IPS-20b (cell line): Measurements from ENCODE around the gene CDK6.

Source experiments
- H3K27ac ChIP-seq: one replicate; pipeline ENCODE4 v1.5.1; 2013; ENCODE audit warnings: low read length
- H3K27me3 ChIP-seq: 2 replicates; pipeline ENCODE4 v1.6.1; 2013; ENCODE audit warnings: mild to moderate bottlenecking, low read length, inconsistent platforms; ENCODE audit not compliant: insufficient read depth
- H3K36me3 ChIP-seq: 2 replicates; pipeline ENCODE4 v1.6.1; 2013; ENCODE audit warnings: low read depth, mild to moderate bottlenecking, inconsistent platforms, low read length, moderate library complexity; ENCODE audit not compliant: insufficient read depth
- H3K4me1 ChIP-seq: 2 replicates; pipeline ENCODE4 v1.6.1; 2013; ENCODE audit warnings: mild to moderate bottlenecking, control low read depth, inconsistent platforms, low read length, moderate library complexity; ENCODE audit not compliant: insufficient read depth
- H3K4me3 ChIP-seq: 2 replicates; pipeline ENCODE4 v1.5.1; 2013; ENCODE audit warnings: mild to moderate bottlenecking, low read length, inconsistent platforms
- H3K9ac ChIP-seq: 2 replicates; pipeline ENCODE4 v1.6.1; 2013; ENCODE audit warnings: low read depth, mild to moderate bottlenecking, inconsistent platforms, low read length, moderate library complexity
- H3K9me3 ChIP-seq: 2 replicates; pipeline ENCODE4 v1.6.1; 2013; ENCODE audit warnings: mild to moderate bottlenecking, low read depth, low read length, inconsistent platforms; ENCODE audit not compliant: insufficient read depth

Gene CDK6

DNA sequence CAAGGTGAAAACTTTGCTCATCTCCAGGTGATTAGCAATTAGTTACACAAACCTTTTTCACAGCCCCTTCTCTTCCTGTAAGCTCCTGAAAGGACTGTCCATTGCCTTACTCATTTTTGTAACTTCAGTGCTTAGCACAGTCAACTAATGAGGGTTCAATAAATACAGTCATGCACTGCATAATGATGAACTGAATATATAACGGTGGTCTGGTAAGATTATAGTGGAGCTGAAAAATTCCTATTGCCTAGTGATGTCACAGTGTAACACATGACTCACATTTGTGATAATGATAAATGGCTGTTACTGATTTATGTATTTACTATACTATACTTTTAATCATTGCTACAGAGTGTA lies 233.3 kb downstream of the CDK6 start:
- Histone ChIP-seq H3K4me1 (peaks cover 7% of the 10 kb centered on the region), H3K9ac (no peak overlapping the region), H3K36me3 (no peaks in the 10 kb centered on the region), H3K27ac (no peak overlapping the region), H3K27me3 (peaks cover 5% of the 10 kb centered on the region; the same call in 1 of the 2 replicates), H3K9me3 (no peaks in the 10 kb centered on the region), H3K4me3 (no peak overlapping the region)

DNA sequence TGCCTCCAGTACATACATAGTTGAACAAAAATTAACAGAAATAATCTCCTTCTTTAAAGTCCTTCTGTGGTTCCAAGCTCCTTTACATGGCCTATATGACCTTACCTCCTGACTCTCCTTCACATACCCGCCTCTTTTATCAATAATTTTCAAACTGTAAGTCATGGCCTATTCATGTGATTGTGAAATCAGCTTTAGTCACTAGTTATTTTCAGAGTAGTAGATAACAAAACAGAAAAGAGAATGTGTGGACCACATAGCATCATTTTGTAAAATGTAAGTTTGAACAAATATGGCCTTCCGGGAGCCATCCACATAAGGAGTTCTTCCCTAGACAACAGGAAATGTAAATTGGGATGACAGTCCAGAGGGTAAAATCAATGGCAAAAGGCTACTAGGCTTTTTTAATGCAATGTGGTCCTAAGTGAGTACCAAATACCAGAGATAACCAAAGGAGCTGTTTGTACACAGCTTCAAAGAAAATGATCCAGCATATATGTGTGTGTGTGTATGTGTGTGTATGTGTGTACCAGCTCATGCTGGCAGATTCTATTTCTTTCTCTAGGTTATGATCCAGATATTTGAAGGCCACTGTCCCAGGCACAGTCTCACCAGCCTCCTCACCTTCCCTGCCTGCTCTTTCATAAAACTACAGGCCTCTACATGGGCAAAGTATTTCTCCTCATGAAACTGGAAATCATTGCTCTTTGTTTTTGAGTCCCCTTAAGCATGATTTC lies 233.9 kb downstream of the CDK6 start:
- H3K4me3 ChIP-seq = no peak overlapping the region
- H3K9ac ChIP-seq = no peak overlapping the region
- no peaks in the 10 kb centered on the region for H3K9me3 ChIP-seq
- H3K36me3 ChIP-seq = no peaks in the 10 kb centered on the region
- no peak overlapping the region for H3K27ac ChIP-seq
- H3K27me3 ChIP-seq = no peaks in the 10 kb centered on the region
- peaks cover 5% of the 10 kb centered on the region for H3K4me1 ChIP-seq

DNA sequence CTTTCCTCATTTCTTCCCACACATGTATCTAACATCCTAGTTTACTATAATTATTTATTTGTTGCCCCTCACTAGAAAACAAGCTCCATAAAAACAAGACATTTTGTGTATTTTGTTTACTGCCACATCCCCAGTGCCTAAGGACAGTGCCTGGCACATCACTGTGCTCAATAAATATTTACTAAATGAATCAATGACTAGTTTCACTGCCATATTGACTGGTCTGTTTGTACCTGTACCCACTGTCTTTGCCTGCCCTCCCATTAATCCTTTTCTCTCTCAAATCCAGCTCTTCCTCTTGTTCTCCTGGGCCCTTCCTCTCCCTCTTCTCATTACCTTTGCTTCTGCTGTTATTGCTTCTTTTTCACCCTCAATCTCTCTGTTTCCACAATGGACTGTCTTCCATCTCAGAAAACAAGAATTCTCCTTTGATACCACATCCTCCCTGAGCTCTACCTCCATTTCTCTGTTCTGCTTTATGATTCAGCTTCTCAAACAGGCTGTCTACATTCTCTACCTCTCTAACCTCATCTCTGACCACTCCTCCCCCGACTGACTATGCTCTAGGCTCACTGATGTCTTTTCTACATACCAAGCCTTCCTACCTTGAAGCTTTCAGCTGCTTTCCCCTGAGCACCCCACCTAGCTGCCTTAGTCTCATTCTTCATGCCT lies 237.9 kb downstream of the CDK6 start:
- no peaks in the 10 kb centered on the region for H3K36me3 ChIP-seq

DNA sequence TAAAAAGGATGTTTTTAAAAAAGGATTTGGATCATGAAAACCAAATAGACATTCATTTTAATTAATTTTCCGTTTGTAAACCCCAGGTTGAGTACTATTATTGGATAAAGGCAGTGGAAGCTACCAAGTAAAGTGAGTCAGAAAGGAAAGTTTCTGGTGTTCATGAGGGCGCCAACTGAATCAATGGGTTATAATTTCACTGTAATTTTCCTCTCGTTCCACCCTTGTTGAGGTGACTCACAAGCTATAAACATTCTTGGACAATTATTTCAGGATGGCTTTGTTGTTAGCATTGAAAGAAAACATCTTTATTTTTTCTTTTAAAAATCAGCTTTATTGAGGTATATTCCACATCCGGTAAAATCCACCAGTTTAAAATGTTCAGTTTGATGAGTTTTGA lies 241.1 kb downstream of the CDK6 start:
- H3K9me3 ChIP-seq = no peaks in the 10 kb centered on the region
- H3K27ac ChIP-seq = no peak overlapping the region
- no peak overlapping the region for H3K4me3 ChIP-seq
- no peaks in the 10 kb centered on the region for H3K36me3 ChIP-seq
- no peaks in the 10 kb centered on the region for H3K4me1 ChIP-seq
- H3K27me3 ChIP-seq = peaks cover 23% of the 10 kb centered on the region
- H3K9ac ChIP-seq = no peak overlapping the region

More for the DNA sequence above, 237.9 kb downstream of the CDK6 start:
- no peak overlapping the region for H3K9ac ChIP-seq
- H3K27me3 ChIP-seq = no peaks in the 10 kb centered on the region
- no peak overlapping the region for H3K27ac ChIP-seq
- H3K9me3 ChIP-seq = no peaks in the 10 kb centered on the region
- H3K4me3 ChIP-seq = no peak overlapping the region
- peaks cover 5% of the 10 kb centered on the region for H3K4me1 ChIP-seq

DNA sequence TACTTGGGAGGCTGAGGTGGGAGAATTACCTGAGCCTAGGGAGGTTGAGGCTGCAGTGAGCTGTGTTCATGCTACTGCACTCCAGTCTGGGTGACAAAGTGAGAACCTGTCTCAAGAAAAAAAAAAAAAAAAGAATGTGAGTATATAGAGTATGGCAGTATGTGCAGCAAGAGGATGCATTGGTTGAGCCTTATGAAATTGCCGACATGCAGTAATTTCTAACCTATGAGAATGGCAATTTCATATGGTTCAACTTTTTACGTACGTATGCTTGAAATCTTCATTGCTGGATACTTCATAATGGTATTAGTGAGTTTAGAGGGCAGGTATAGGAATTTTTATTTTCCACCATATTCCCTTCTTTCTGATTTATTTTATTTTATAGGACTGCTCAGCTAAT lies 241.6 kb downstream of the CDK6 start:
- Histone ChIP-seq H3K9ac (no peak overlapping the region), H3K27ac (no peak overlapping the region), H3K36me3 (no peaks in the 10 kb centered on the region), H3K4me1 (no peaks in the 10 kb centered on the region), H3K27me3 (peaks cover 23% of the 10 kb centered on the region), H3K9me3 (no peaks in the 10 kb centered on the region), H3K4me3 (no peak overlapping the region)

DNA sequence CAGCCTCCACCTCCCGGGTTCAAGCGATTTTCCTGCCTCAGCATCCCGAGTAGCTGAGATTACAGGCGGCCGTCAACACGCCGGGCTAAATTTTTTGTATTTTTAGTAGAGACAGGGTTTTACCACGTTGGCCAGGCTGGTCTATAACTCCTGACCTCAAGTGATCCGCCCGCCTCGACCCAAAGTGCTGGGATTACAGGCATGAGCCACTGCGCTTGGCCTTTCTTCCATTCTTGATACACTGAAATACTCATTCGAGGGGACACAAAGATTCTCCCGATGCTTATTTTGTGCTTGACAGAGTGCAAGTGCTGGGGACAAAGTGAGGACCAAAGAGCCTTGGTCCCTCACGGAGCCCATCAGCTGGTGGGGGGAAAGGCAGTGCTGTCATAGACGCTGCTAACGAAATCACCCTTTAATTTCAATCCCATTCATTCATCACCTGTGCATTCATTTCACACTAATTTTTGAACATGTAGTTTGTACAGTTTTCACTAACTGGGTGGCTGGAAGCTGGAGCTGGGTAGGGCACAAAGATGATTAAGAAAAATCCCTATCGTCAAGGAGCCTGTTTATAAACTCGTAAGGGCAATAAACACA lies 245.6 kb downstream of the CDK6 start:
- H3K9ac ChIP-seq = no peak overlapping the region
- peak overlapping the region; percentile 96; the same call in 1 of the 2 replicates for H3K4me3 ChIP-seq
- H3K27ac ChIP-seq = no peak overlapping the region

DNA sequence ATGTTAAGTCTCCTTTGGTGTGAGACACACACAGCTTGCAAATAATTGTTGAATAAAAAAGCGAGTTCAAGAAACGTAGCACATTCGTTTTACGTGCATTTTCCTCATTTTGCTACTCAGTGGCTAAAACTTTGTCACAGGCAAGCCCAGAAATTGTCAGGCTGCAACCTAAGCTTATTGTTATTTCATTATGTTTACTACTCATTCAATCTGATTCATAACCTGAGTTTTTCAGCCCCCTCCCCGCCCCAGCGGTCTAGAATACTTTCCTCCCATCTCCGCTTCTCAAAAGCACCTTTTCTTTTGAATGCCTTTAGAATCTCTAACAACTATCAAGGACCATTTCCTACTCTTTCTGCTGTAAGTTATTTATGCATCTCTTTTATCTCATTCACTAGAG lies 247.3 kb downstream of the CDK6 start:
- peaks cover 10% of the 10 kb centered on the region; the same call in 1 of the 2 replicates for H3K36me3 ChIP-seq
- peak overlapping the region; percentile 96 for H3K4me3 ChIP-seq
- peaks cover 23% of the 10 kb centered on the region for H3K27me3 ChIP-seq
- peak overlapping the region; percentile 85 for H3K27ac ChIP-seq
- no peaks in the 10 kb centered on the region for H3K9me3 ChIP-seq
- H3K9ac ChIP-seq = peak overlapping the region; percentile 89
- H3K4me1 ChIP-seq = no peaks in the 10 kb centered on the region

More for the DNA sequence above, 245.6 kb downstream of the CDK6 start:
- Histone ChIP-seq H3K9me3 (no peaks in the 10 kb centered on the region), H3K36me3 (0 out of 2 replicates have a peak, but pooled peaks cover 3% of the 10 kb centered on the region), H3K27me3 (peaks cover 23% of the 10 kb centered on the region), H3K4me1 (no peaks in the 10 kb centered on the region)

DNA sequence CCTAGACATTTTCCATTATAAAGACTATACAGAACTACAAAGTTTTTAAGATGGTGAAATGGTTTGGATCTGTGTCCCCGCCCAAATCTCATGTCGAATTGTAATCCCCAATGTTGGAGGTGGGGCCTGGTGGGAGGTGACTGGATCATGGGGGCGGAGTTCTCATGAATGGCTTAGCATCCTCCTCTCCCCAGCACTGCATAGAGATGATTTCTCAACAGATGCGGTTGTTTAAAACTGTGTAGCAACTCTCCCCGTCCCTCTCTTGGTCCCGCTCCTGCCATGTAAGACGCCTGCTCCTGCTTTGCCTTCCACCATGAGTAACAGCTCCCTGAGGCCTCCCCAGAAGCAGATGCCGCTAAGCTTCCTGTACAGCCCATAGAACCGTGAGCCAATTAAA lies 247.8 kb downstream of the CDK6 start:
- Histone ChIP-seq H3K4me1 (no peaks in the 10 kb centered on the region), H3K27ac (no peak overlapping the region), H3K36me3 (peaks cover 10% of the 10 kb centered on the region; the same call in 1 of the 2 replicates), H3K4me3 (peak overlapping the region; percentile 96), H3K9me3 (no peaks in the 10 kb centered on the region), H3K27me3 (peaks cover 23% of the 10 kb centered on the region), H3K9ac (peak overlapping the region; percentile 89; the same call in 1 of the 2 replicates)

DNA sequence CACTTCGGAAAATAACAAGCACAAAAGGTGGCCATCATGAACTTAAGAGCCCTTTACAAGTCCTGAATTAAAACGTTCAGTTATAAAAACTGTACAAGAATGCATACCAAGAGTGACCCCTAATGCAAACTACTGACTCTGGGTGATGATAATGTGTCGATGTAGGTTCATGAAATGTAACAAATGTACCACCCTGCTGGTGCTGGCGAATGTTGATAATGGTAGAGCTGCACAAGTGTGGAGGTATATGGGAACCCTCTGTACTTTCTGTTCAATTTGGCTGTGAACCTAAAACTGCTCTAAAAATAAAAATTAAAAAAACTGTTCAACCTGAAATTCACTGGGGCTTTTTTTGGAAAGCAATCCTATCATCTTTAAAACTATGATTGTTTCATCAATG lies 249.5 kb downstream of the CDK6 start:
- no peaks in the 10 kb centered on the region for H3K4me1 ChIP-seq
- H3K4me3 ChIP-seq = no peak overlapping the region
- H3K9me3 ChIP-seq = no peaks in the 10 kb centered on the region
- peaks cover 15% of the 10 kb centered on the region for H3K27me3 ChIP-seq
- H3K27ac ChIP-seq = no peak overlapping the region
- H3K9ac ChIP-seq = no peak overlapping the region
- H3K36me3 ChIP-seq = peaks cover 10% of the 10 kb centered on the region; the same call in 1 of the 2 replicates

DNA sequence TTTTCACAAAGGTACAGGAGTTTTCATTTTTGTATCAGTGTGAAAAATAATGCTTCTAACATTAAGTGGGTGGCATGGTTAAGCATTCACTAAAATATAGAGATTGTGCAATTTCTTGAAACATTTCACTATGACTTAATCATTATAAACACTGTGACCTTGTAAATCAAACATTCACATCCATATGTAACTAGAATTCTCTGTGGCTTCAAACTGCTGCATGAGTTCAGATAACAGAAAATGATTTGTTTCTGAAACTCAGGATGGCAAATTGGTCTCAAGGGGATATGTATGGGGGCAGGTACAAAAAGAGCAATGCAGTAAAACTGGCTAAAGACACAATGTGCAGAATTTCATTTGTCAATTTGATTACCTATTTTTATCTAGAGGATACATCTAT lies 250.0 kb downstream of the CDK6 start:
- Histone ChIP-seq H3K27me3 (peaks cover 10% of the 10 kb centered on the region), H3K4me3 (no peak overlapping the region), H3K27ac (no peak overlapping the region), H3K9me3 (no peaks in the 10 kb centered on the region), H3K9ac (no peak overlapping the region), H3K4me1 (no peaks in the 10 kb centered on the region), H3K36me3 (peaks cover 11% of the 10 kb centered on the region; the same call in 1 of the 2 replicates)

DNA sequence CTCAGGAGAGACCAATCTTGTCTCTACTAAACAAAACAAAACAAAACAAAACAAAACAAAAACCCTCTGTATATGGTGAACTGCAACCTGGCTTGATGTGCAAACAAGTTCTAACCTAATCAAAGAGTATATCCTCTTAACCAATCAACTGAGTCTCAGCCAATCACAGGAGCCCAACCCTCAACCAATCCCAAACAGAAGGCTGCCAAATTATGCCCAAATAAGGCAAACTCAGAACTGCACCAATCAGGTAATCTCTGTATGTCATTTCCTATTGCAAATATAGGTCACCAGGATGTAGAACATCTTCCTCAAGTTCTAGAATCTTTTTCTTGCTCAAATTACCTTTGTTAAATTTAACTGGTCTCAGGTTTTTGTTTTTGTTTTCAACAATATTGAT lies 251.4 kb downstream of the CDK6 start:
- H3K27ac ChIP-seq = peak overlapping the region; percentile 7

DNA sequence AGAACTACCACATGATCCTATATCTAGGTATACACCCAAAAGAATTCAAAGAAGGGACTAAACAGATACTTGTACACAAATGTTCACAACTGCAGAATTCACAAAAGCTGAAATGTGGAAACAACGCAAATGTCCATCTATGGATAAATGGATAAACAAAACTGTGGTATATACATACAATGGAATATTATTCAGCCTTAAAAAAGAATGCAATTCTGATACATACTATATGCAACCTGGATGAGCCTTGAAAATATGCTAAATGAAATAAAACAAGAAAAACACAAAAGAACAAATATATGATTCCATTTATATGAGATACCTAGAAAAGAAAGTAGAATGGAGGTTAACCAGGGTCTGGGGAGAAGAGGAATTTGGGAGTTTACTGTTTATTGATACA lies 253.4 kb downstream of the CDK6 start:
- H3K36me3 ChIP-seq = peaks cover 46% of the 10 kb centered on the region
- H3K9me3 ChIP-seq = no peaks in the 10 kb centered on the region
- H3K4me3 ChIP-seq = no peak overlapping the region
- H3K27me3 ChIP-seq = no peaks in the 10 kb centered on the region
- H3K9ac ChIP-seq = no peak overlapping the region
- no peak overlapping the region for H3K27ac ChIP-seq
- no peaks in the 10 kb centered on the region for H3K4me1 ChIP-seq

More for the DNA sequence above, 251.4 kb downstream of the CDK6 start:
- Histone ChIP-seq H3K36me3 (peaks cover 26% of the 10 kb centered on the region), H3K4me3 (no peak overlapping the region), H3K4me1 (no peaks in the 10 kb centered on the region), H3K27me3 (no peaks in the 10 kb centered on the region), H3K9me3 (no peaks in the 10 kb centered on the region), H3K9ac (no peak overlapping the region)
